Immature natural killer cell (primary cell): Measurements from ENCODE around the gene NEDD4. TPM values are rescaled to one million over a fixed set of nuclear protein-coding genes. Genes with fewer than 3 reads are reported as not detected.

Experiments used
- DNase-seq, 3 donors: peaks; one replicate each; pipeline ENCODE4 v3.0.0; 2022; ENCODE audit warnings: mixed read lengths in 1 of 3
- H3K27ac Mint-ChIP-seq, 6 donors: one replicate each; pipeline ENCODE4 v1.8.0; 2020; ENCODE audit warnings: mixed read lengths in 6 of 6, mild to moderate bottlenecking in 5 of 6, inconsistent platforms in 4 of 6, moderate library complexity in 3 of 6
- H3K27me3 Mint-ChIP-seq, 3 donors: one replicate each; pipeline ENCODE4 v1.8.0; 2020 to 2021; ENCODE audit warnings: low read depth in 3 of 3, mild to moderate bottlenecking in 3 of 3, mixed read lengths in 3 of 3, moderate library complexity in 3 of 3, inconsistent platforms in 1 of 3
- H3K36me3 Mint-ChIP-seq, 3 donors: one replicate each; pipeline ENCODE4 v1.8.0; 2020; ENCODE audit warnings: mixed read lengths in 3 of 3, inconsistent platforms in 2 of 3, mild to moderate bottlenecking in 2 of 3
- H3K4me1 Mint-ChIP-seq, 2 donors: one replicate each; pipeline ENCODE4 v1.8.0; 2020; ENCODE audit warnings: inconsistent platforms in 2 of 2, mild to moderate bottlenecking in 2 of 2, mixed read lengths in 2 of 2, moderate library complexity in 1 of 2
- H3K4me3 Mint-ChIP-seq, 5 donors: one replicate each; pipeline ENCODE4 v1.8.0; 2020; ENCODE audit warnings: mild to moderate bottlenecking in 5 of 5, mixed read lengths in 5 of 5, inconsistent platforms in 3 of 5, moderate library complexity in 3 of 5
- H3K9me3 Mint-ChIP-seq, 6 donors: one replicate each; pipeline ENCODE4 v1.8.0; 2020; ENCODE audit warnings: mild to moderate bottlenecking in 6 of 6, mixed read lengths in 6 of 6, inconsistent platforms in 4 of 6, moderate library complexity in 3 of 6
- polyA plus RNA-seq, 3 donors: library from polyadenylated mRNA; unstranded; fragments of 300-500 nt; fragmentation: Illumina TruSeq; gene quantifications; one replicate each; pipeline ENCODE4 v1.2.3, GENCODE V29; 2021

NEDD4 gene
- 1 to 10 TPM; 3.2 to 5.1 (median 3.8) TPM for polyA plus RNA-seq

- Mint-ChIP-seq H3K27me3 (peaks cover 0 to 3% (median under 1%) of the 10 kb centered on the region in 3 donors), H3K36me3 (peaks cover 0 to 3% (median 0%) of the 10 kb centered on the region in 3 donors), H3K27ac (peak within 1 kb of the TSS in 5 of 6 donors; percentile 0 to 83 (median 71)), H3K9me3 (no peaks in the 10 kb centered on the region), H3K4me1 (peaks cover 15 to 16% of the 10 kb centered on the region in 2 donors), H3K4me3 (peak within 1 kb of the TSS; percentile 88 to 94 (median 89))
- peak; percentile 68 to 71 (median 70) for DNase-seq
Measured at GRCh38 chr15:55993111-55993803, at the start of gene NEDD4. NEDD4 (minus strand) TSS chr15:55993612; CDS start chr15:55993555, 57 bp downstream.

- no peak for DNase-seq
- H3K9me3 Mint-ChIP-seq = no peaks in the 10 kb centered on the region
- H3K4me1 Mint-ChIP-seq = peaks cover 19 to 23% of the 10 kb centered on the region in 2 donors
- peak overlapping the region in 2 of 6 donors; percentile 7 to 85 for H3K27ac Mint-ChIP-seq
- H3K36me3 Mint-ChIP-seq = peaks cover 0 to 4% (median 0%) of the 10 kb centered on the region in 3 donors
- peaks cover 0 to 8% (median 6%) of the 10 kb centered on the region in 3 donors for H3K27me3 Mint-ChIP-seq
- H3K4me3 Mint-ChIP-seq = no peak overlapping the region
Measured at GRCh38 chr15:56042498-56042897, 49.1 kb upstream of the NEDD4 start.

- H3K9me3 Mint-ChIP-seq = no peaks in the 10 kb centered on the region
- DNase-seq = no peak
- no peak overlapping the region for H3K4me3 Mint-ChIP-seq
- peaks cover 0 to 6% (median 6%) of the 10 kb centered on the region in 3 donors for H3K27me3 Mint-ChIP-seq
- peak overlapping the region in 1 of 6 donors; percentile 7 for H3K27ac Mint-ChIP-seq
- peaks cover 19 to 23% of the 10 kb centered on the region in 2 donors for H3K4me1 Mint-ChIP-seq
- H3K36me3 Mint-ChIP-seq = peaks cover 0 to 4% (median 0%) of the 10 kb centered on the region in 3 donors
Measured at GRCh38 chr15:56042031-56042430, 48.6 kb upstream of the NEDD4 start.

GRCh38 chr15:56040081-56041035, 46.9 kb upstream of the NEDD4 start:
- H3K4me1 Mint-ChIP-seq = peaks cover 19 to 23% of the 10 kb centered on the region in 2 donors
- H3K4me3 Mint-ChIP-seq = no peak overlapping the region
- H3K36me3 Mint-ChIP-seq = peaks cover 0 to 4% (median 0%) of the 10 kb centered on the region in 3 donors
- peaks cover 2 to 8% (median 6%) of the 10 kb centered on the region in 3 donors for H3K27me3 Mint-ChIP-seq
- no peak overlapping the region for H3K27ac Mint-ChIP-seq
- H3K9me3 Mint-ChIP-seq = no peaks in the 10 kb centered on the region
- DNase-seq = no peak

- H3K36me3 Mint-ChIP-seq = no peaks in the 10 kb centered on the region
- H3K4me3 Mint-ChIP-seq = no peak overlapping the region
- no peak for DNase-seq
- peak overlapping the region in 1 of 6 donors; percentile 1 for H3K27ac Mint-ChIP-seq
- H3K4me1 Mint-ChIP-seq = peaks cover 14 to 17% of the 10 kb centered on the region in 2 donors
- peaks cover 2 to 6% (median 4%) of the 10 kb centered on the region in 3 donors for H3K27me3 Mint-ChIP-seq
- H3K9me3 Mint-ChIP-seq = no peaks in the 10 kb centered on the region
Measured at GRCh38 chr15:56038707-56039106, 45.3 kb upstream of the NEDD4 start.

GRCh38 chr15:56038015-56038414, 44.6 kb upstream of the NEDD4 start:
- Mint-ChIP-seq H3K27me3 (peaks cover 2 to 4% (median 3%) of the 10 kb centered on the region in 3 donors), H3K36me3 (no peaks in the 10 kb centered on the region), H3K27ac (no peak overlapping the region), H3K9me3 (no peaks in the 10 kb centered on the region), H3K4me3 (no peak overlapping the region), H3K4me1 (peaks cover 8 to 10% of the 10 kb centered on the region in 2 donors)
- no peak for DNase-seq

- Mint-ChIP-seq H3K4me3 (no peak overlapping the region), H3K36me3 (no peaks in the 10 kb centered on the region), H3K4me1 (no peaks in the 10 kb centered on the region), H3K27me3 (peaks cover 2 to 9% (median 6%) of the 10 kb centered on the region in 3 donors), H3K9me3 (no peaks in the 10 kb centered on the region), H3K27ac (no peak overlapping the region)
- DNase-seq = no peak
Measured at GRCh38 chr15:56036546-56037067, 43.2 kb upstream of the NEDD4 start.

GRCh38 chr15:56035166-56035565, 41.8 kb upstream of the NEDD4 start:
- H3K9me3 Mint-ChIP-seq = peaks cover 0 to 2% (median 0%) of the 10 kb centered on the region in 6 donors
- no peaks in the 10 kb centered on the region for H3K4me1 Mint-ChIP-seq
- no peak overlapping the region for H3K4me3 Mint-ChIP-seq
- H3K36me3 Mint-ChIP-seq = no peaks in the 10 kb centered on the region
- no peak for DNase-seq
- H3K27me3 Mint-ChIP-seq = peaks cover 2 to 9% (median 6%) of the 10 kb centered on the region in 3 donors
- H3K27ac Mint-ChIP-seq = no peak overlapping the region

GRCh38 chr15:56034514-56034913, 41.1 kb upstream of the NEDD4 start:
- Mint-ChIP-seq H3K4me1 (no peaks in the 10 kb centered on the region), H3K27ac (no peak overlapping the region), H3K9me3 (peaks cover 0 to 2% (median 0%) of the 10 kb centered on the region in 6 donors), H3K27me3 (peaks cover 2 to 11% (median 6%) of the 10 kb centered on the region in 3 donors), H3K36me3 (no peaks in the 10 kb centered on the region), H3K4me3 (no peak overlapping the region)
- no peak for DNase-seq

- no peaks in the 10 kb centered on the region for H3K36me3 Mint-ChIP-seq
- H3K4me3 Mint-ChIP-seq = no peak overlapping the region
- DNase-seq = no peak
- peaks cover 0 to 4% (median 0%) of the 10 kb centered on the region in 6 donors for H3K9me3 Mint-ChIP-seq
- no peak overlapping the region for H3K27ac Mint-ChIP-seq
- peaks cover 2 to 10% (median 6%) of the 10 kb centered on the region in 3 donors for H3K27me3 Mint-ChIP-seq
- no peaks in the 10 kb centered on the region for H3K4me1 Mint-ChIP-seq
Measured at GRCh38 chr15:56032373-56032772, 39.0 kb upstream of the NEDD4 start.

GRCh38 chr15:56031836-56032235, 38.4 kb upstream of the NEDD4 start:
- DNase-seq = no peak
- Mint-ChIP-seq H3K4me3 (no peak overlapping the region), H3K36me3 (no peaks in the 10 kb centered on the region), H3K9me3 (peaks cover 0 to 7% (median 0%) of the 10 kb centered on the region in 6 donors), H3K27ac (no peak overlapping the region), H3K4me1 (no peaks in the 10 kb centered on the region), H3K27me3 (peaks cover 2 to 11% (median 9%) of the 10 kb centered on the region in 3 donors)

- Mint-ChIP-seq H3K4me3 (no peak overlapping the region), H3K4me1 (no peaks in the 10 kb centered on the region), H3K27ac (no peak overlapping the region), H3K36me3 (no peaks in the 10 kb centered on the region), H3K27me3 (peaks cover 2 to 11% (median 9%) of the 10 kb centered on the region in 3 donors), H3K9me3 (peaks cover 0 to 7% (median 0%) of the 10 kb centered on the region in 6 donors)
- DNase-seq = no peak
Measured at GRCh38 chr15:56031402-56031801, 38.0 kb upstream of the NEDD4 start.

- Mint-ChIP-seq H3K36me3 (no peaks in the 10 kb centered on the region), H3K27ac (no peak overlapping the region), H3K27me3 (peaks cover 3 to 12% (median 11%) of the 10 kb centered on the region in 3 donors), H3K4me3 (no peak overlapping the region), H3K9me3 (peaks cover 0 to 11% (median 3%) of the 10 kb centered on the region in 6 donors), H3K4me1 (no peaks in the 10 kb centered on the region)
- no peak for DNase-seq
Measured at GRCh38 chr15:56028430-56028829, 35.0 kb upstream of the NEDD4 start.
